Measurements from ENCODE around the gene GRWD1. TPM values are rescaled to one million over a fixed set of nuclear protein-coding genes. Genes with fewer than 3 reads are reported as not detected.

Gene GRWD1
- 23.4 and 31.9 TPM in 2 replicates for total RNA-seq

- FAIRE-seq (peak; percentile 94), DNase-seq (ENCODE audit: low read depth) (peak; percentile 95)
- Histone ChIP-seq H3K36me3 (ENCODE audit: control insufficient read depth, insufficient read depth, low read length) (peaks cover 15% of the 10 kb centered on the region), H3K27me3 (ENCODE audit: control insufficient read depth, insufficient read depth, low read length) (peaks cover 5% of the 10 kb centered on the region), H3K4me3 (ENCODE audit: low read depth, low read length) (peak within 1 kb of the TSS; percentile 86)
- no peak for TF ChIP-seq CTCF (IDR thresholded peaks at IDR 0.05; ENCODE audit: insufficient read depth, low read length, severe bottlenecking)
Measured at GRCh38 chr19:48445606-48446481, at the start of gene GRWD1. Gene GRWD1 (plus strand): TSS chr19:48445983. CDS start chr19:48446006, 23 bp downstream.

DNA sequence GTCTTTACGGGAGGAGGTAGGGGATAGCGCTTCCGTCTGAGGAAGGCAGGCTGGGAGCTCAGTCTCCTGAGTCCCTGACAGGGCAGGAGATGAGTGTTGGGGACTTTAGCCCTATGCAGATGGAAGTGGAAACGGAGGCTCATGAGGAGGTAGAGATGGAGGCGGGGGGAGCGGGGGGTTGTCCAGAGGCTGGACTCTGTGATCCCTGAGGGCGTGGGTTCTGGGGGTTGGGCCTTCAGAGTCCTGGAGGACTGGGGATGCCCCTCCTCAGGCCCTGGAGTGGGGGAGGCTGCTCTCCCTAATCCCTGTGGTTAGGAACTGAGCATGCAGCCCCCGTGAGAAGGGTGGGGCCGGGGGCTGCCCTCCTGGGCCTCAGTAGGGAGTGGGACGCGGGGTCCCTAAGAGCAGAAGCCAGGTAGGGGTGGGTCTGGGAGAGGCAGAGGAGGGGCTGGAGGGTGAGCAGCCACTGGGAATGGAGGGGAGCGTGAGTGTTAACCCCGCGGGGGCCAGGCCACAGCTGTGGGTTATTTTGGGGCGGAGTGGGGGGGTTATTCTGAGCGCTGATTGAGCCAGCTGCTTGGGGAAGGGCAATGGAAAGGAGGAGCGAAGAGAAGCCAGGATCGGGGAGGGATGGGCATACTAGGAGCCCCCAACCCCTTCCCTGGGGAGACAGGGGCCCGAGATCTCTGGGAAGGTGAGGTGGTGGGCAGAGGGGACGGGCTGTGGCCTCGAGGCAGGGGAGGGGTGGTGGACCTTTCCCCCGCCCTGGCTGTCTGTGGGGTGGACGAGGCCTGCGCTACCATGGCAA is 49.6 kb upstream of the GRWD1 start:
- H3K27me3 ChIP-seq (ENCODE audit: control insufficient read depth, insufficient read depth, low read length) = peaks cover 18% of the 10 kb centered on the region
- H3K36me3 ChIP-seq (ENCODE audit: control insufficient read depth, insufficient read depth, low read length) = no peaks in the 10 kb centered on the region
- DNase-seq (ENCODE audit: low read depth) = no peak
- FAIRE-seq = no peak
- H3K4me3 ChIP-seq (ENCODE audit: low read depth, low read length) = no peak overlapping the region
- no peak for TF ChIP-seq CTCF (IDR thresholded peaks at IDR 0.05; ENCODE audit: insufficient read depth, low read length, severe bottlenecking)

GRCh38 chr19:48396824-48397176 is 49.0 kb upstream of the GRWD1 start:
- peaks cover 18% of the 10 kb centered on the region for H3K27me3 ChIP-seq (ENCODE audit: control insufficient read depth, insufficient read depth, low read length)
- H3K4me3 ChIP-seq (ENCODE audit: low read depth, low read length) = no peak overlapping the region
- TF ChIP-seq CTCF (IDR thresholded peaks at IDR 0.05; ENCODE audit: insufficient read depth, low read length, severe bottlenecking) = no peak
- DNase-seq (ENCODE audit: low read depth) (no peak), FAIRE-seq (no peak)
- H3K36me3 ChIP-seq (ENCODE audit: control insufficient read depth, insufficient read depth, low read length) = no peaks in the 10 kb centered on the region

DNA sequence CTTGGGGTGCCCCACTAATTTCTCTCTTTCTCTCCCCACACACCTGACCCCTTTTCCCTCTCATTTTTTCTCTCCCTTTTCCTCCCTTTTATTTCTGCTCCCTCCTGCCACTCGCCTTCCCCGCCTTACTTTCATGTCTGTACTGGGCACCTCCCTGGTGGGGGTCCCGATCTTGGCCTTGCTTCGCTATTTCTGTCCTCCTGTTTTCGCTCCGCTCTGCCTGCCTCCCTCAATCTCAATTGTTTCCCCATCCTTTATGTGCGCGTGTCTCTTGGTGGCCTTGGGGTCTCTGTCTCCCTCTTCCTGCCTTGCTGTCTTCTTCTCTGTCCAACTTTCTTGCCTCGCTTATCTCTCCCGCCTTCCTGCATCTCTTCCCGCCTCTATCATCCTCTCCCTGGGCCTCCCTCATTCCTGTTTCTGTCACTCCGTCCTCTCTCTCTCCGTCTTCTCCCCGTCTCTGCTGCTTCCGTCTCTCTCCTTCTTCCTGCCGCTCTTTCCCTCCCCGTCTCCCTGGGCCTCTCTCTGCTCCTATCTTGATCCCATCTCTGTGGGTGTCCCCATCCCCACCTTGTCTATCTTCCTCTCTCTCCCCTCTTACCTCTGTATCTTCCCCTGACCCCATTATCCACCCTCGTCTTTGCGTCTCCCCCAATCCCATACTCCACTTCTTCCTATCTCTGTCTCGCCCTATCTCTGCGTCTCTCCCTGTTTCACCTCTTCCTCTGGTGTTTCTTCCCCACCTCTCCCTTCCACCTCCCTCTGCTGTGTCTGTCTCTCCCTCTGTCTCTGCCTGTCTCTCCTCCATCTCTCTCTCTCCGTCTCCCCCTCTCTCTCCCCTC is 48.3 kb upstream of the GRWD1 start:
- Histone ChIP-seq H3K36me3 (ENCODE audit: control insufficient read depth, insufficient read depth, low read length) (no peaks in the 10 kb centered on the region), H3K4me3 (ENCODE audit: low read depth, low read length) (peak overlapping the region; percentile 54), H3K27me3 (ENCODE audit: control insufficient read depth, insufficient read depth, low read length) (peaks cover 18% of the 10 kb centered on the region)
- DNase-seq (ENCODE audit: low read depth) = no peak
- TF ChIP-seq CTCF (IDR thresholded peaks at IDR 0.05; ENCODE audit: insufficient read depth, low read length, severe bottlenecking) = no peak
- no peak for FAIRE-seq

GRCh38 chr19:48398102-48398374 is 47.7 kb upstream of the GRWD1 start:
- FAIRE-seq (no peak), DNase-seq (ENCODE audit: low read depth) (no peak)
- Histone ChIP-seq H3K27me3 (ENCODE audit: control insufficient read depth, insufficient read depth, low read length) (peaks cover 18% of the 10 kb centered on the region), H3K4me3 (ENCODE audit: low read depth, low read length) (peak overlapping the region; percentile 54), H3K36me3 (ENCODE audit: control insufficient read depth, insufficient read depth, low read length) (no peaks in the 10 kb centered on the region)
- no peak for TF ChIP-seq CTCF (IDR thresholded peaks at IDR 0.05; ENCODE audit: insufficient read depth, low read length, severe bottlenecking)
